Measurements from ENCODE around the gene C2orf72. TPM values are rescaled to one million over a fixed set of nuclear protein-coding genes. Genes with fewer than 3 reads are reported as not detected.

C2orf72 gene
- total and polyA plus RNA-seq, 4 donors, result 0.28 to 1.3 (median 0.56) TPM

GRCh38 chr2:231007286-231008098 lies 29.8 kb upstream of the C2orf72 start:
- H3K9me3 ChIP-seq (ENCODE audit: control insufficient read depth in 4 of 4, insufficient read depth in 3 of 4, low read length in 3 of 4), result no peaks in the 10 kb centered on the region
- DNase-seq, result no peak
- no peaks in the 10 kb centered on the region for H3K4me1 ChIP-seq (ENCODE audit: control insufficient read depth in 5 of 5, insufficient read depth in 5 of 5, low read length in 5 of 5)
- no peak overlapping the region for H3K4me3 ChIP-seq
- no peaks in the 10 kb centered on the region for H3K36me3 ChIP-seq (ENCODE audit: control insufficient read depth in 4 of 4, insufficient read depth in 4 of 4, low read length in 4 of 4)
- no peak overlapping the region for H3K9ac ChIP-seq (ENCODE audit: insufficient read depth in 1 of 2, low read length in 2 of 2)
- WGBS, 2 donors, result 74 to 84% methylated on average over 10 of the region's 10 CpGs
- TF ChIP-seq CTCF (IDR thresholded peaks at IDR 0.05; ENCODE audit: control extremely low read depth, extremely low read depth), result no peak
- no peak overlapping the region for H3K27ac ChIP-seq (ENCODE audit: low read depth in 1 of 2, low read length in 1 of 2)
- ATAC-seq (ENCODE audit: insufficient read depth, low FRiP score), result no peak
- peaks cover 0 to 4% (median 2%) of the 10 kb centered on the region in 3 donors for H3K27me3 ChIP-seq (ENCODE audit: control insufficient read depth in 3 of 3, insufficient read depth in 3 of 3, low read length in 2 of 3)

GRCh38 chr2:231008131-231008530 lies 29.2 kb upstream of the C2orf72 start:
- H3K4me1 ChIP-seq (ENCODE audit: control insufficient read depth in 5 of 5, insufficient read depth in 5 of 5, low read length in 5 of 5), result no peaks in the 10 kb centered on the region
- ATAC-seq (ENCODE audit: insufficient read depth, low FRiP score) (no peak), DNase-seq (no peak)
- no peaks in the 10 kb centered on the region for H3K9me3 ChIP-seq (ENCODE audit: control insufficient read depth in 4 of 4, insufficient read depth in 3 of 4, low read length in 3 of 4)
- H3K27me3 ChIP-seq (ENCODE audit: control insufficient read depth in 3 of 3, insufficient read depth in 3 of 3, low read length in 2 of 3), result peaks cover 0 to 2% (median under 1%) of the 10 kb centered on the region in 3 donors
- no peak overlapping the region for H3K27ac ChIP-seq (ENCODE audit: low read depth in 1 of 2, low read length in 1 of 2)
- no peaks in the 10 kb centered on the region for H3K36me3 ChIP-seq (ENCODE audit: control insufficient read depth in 4 of 4, insufficient read depth in 4 of 4, low read length in 4 of 4)
- TF ChIP-seq CTCF (IDR thresholded peaks at IDR 0.05; ENCODE audit: control extremely low read depth, extremely low read depth), result no peak
- no peak overlapping the region for H3K9ac ChIP-seq (ENCODE audit: insufficient read depth in 1 of 2, low read length in 2 of 2)
- no peak overlapping the region for H3K4me3 ChIP-seq
- WGBS, 2 donors, result 91 to 95% methylated on average over 6 of the region's 6 CpGs

GRCh38 chr2:231009236-231009919 lies 27.9 kb upstream of the C2orf72 start:
- WGBS, 2 donors, result 66 to 80% methylated on average over 14 of the region's 14 CpGs
- ATAC-seq (ENCODE audit: insufficient read depth, low FRiP score), result no peak

More at GRCh38 chr2:231009236-231009919, 27.9 kb upstream of the C2orf72 start:
- H3K27me3 ChIP-seq (ENCODE audit: control insufficient read depth in 3 of 3, insufficient read depth in 3 of 3, low read length in 2 of 3), result peaks cover 0 to 2% (median 0%) of the 10 kb centered on the region in 3 donors
- no peak overlapping the region for H3K27ac ChIP-seq (ENCODE audit: low read depth in 1 of 2, low read length in 1 of 2)
- TF ChIP-seq CTCF (IDR thresholded peaks at IDR 0.05; ENCODE audit: control extremely low read depth, extremely low read depth), result no peak
- H3K36me3 ChIP-seq (ENCODE audit: control insufficient read depth in 4 of 4, insufficient read depth in 4 of 4, low read length in 4 of 4), result no peaks in the 10 kb centered on the region
- H3K9ac ChIP-seq (ENCODE audit: insufficient read depth in 1 of 2, low read length in 2 of 2), result no peak overlapping the region
- H3K4me3 ChIP-seq, result no peak overlapping the region
- H3K9me3 ChIP-seq (ENCODE audit: control insufficient read depth in 4 of 4, insufficient read depth in 3 of 4, low read length in 3 of 4), result no peaks in the 10 kb centered on the region
- H3K4me1 ChIP-seq (ENCODE audit: control insufficient read depth in 5 of 5, insufficient read depth in 5 of 5, low read length in 5 of 5), result no peaks in the 10 kb centered on the region
- DNase-seq, result no peak

Measured in lung (tissue), 12 donors.